ENCODE results near the gene IGHMBP2.

Gene IGHMBP2

GRCh38 chr11:68892576-68892975, 11.1 kb upstream of the IGHMBP2 start:
- no peaks in the 10 kb centered on the region for H3K9me2 ChIP-seq (replicated peaks; ENCODE audit: insufficient read depth, low read length)
- H4K20me1 ChIP-seq (ENCODE audit: low read depth, low read length): no peaks in the 10 kb centered on the region
- H2AFZ ChIP-seq (ENCODE audit: low read depth, low read length, severe bottlenecking): no peak overlapping the region
- no peak overlapping the region for H3K27ac ChIP-seq (ENCODE audit: low read depth, low read length)
- no peak overlapping the region for H3K9ac ChIP-seq (ENCODE audit: low read length)
- H3K9me3 ChIP-seq (ENCODE audit: insufficient read depth, low read length): no peaks in the 10 kb centered on the region
- H3F3A ChIP-seq (ENCODE audit: insufficient read depth): no peaks in the 10 kb centered on the region
- no peak for TF ChIP-seq EZH2phosphoT487 (conservative IDR thresholded peaks at IDR 0.05; ENCODE audit: low read length)
- TF ChIP-seq CTCF (IDR thresholded peaks at IDR 0.05; ENCODE audit: insufficient read depth, low read length, poor library complexity, severe bottlenecking): no peak
- no peaks in the 10 kb centered on the region; the same call in 1 of the 2 replicates for H3K36me3 ChIP-seq (ENCODE audit: low read length)
- H3K27me3 ChIP-seq (ENCODE audit: low read length): no peaks in the 10 kb centered on the region
- H3K4me2 ChIP-seq (ENCODE audit: low read depth, low read length, poor library complexity, severe bottlenecking): no peak overlapping the region
- H3K79me2 ChIP-seq (ENCODE audit: insufficient read depth, low read length): no peaks in the 10 kb centered on the region
- no peak overlapping the region for H3K4me3 ChIP-seq (ENCODE audit: insufficient read depth, low read length, poor library complexity, severe bottlenecking)

GRCh38 chr11:68893282-68893681, 10.4 kb upstream of the IGHMBP2 start:
- Histone ChIP-seq H3K9ac (ENCODE audit: low read length) (no peak overlapping the region), H3K79me2 (ENCODE audit: insufficient read depth, low read length) (no peaks in the 10 kb centered on the region), H3K27me3 (ENCODE audit: low read length) (no peaks in the 10 kb centered on the region), H4K20me1 (ENCODE audit: low read depth, low read length) (no peaks in the 10 kb centered on the region), H3K9me3 (ENCODE audit: insufficient read depth, low read length) (no peaks in the 10 kb centered on the region), H3K4me2 (ENCODE audit: low read depth, low read length, poor library complexity, severe bottlenecking) (no peak overlapping the region), H3K4me3 (ENCODE audit: insufficient read depth, low read length, poor library complexity, severe bottlenecking) (no peak overlapping the region), H3K27ac (ENCODE audit: low read depth, low read length) (no peak overlapping the region), H3K36me3 (ENCODE audit: low read length) (no peaks in the 10 kb centered on the region; the same call in 1 of the 2 replicates), H2AFZ (ENCODE audit: low read depth, low read length, severe bottlenecking) (no peak overlapping the region), H3K9me2 (replicated peaks; ENCODE audit: insufficient read depth, low read length) (no peaks in the 10 kb centered on the region), H3F3A (ENCODE audit: insufficient read depth) (no peaks in the 10 kb centered on the region)
- TF ChIP-seq EZH2phosphoT487 (conservative IDR thresholded peaks at IDR 0.05; ENCODE audit: low read length) (no peak), CTCF (IDR thresholded peaks at IDR 0.05; ENCODE audit: insufficient read depth, low read length, poor library complexity, severe bottlenecking) (no peak)

- H3K36me3 ChIP-seq (ENCODE audit: low read length): no peaks in the 10 kb centered on the region; the same call in 1 of the 2 replicates
Measured at GRCh38 chr11:68896171-68896959, 7.3 kb upstream of the IGHMBP2 start.

More at GRCh38 chr11:68896171-68896959, 7.3 kb upstream of the IGHMBP2 start:
- Histone ChIP-seq H3K4me3 (ENCODE audit: insufficient read depth, low read length, poor library complexity, severe bottlenecking) (no peak overlapping the region), H3K9ac (ENCODE audit: low read length) (no peak overlapping the region), H3K4me2 (ENCODE audit: low read depth, low read length, poor library complexity, severe bottlenecking) (no peak overlapping the region), H3K9me2 (replicated peaks; ENCODE audit: insufficient read depth, low read length) (no peaks in the 10 kb centered on the region), H3K27ac (ENCODE audit: low read depth, low read length) (no peak overlapping the region), H3K9me3 (ENCODE audit: insufficient read depth, low read length) (no peaks in the 10 kb centered on the region), H3K79me2 (ENCODE audit: insufficient read depth, low read length) (peaks cover 6% of the 10 kb centered on the region; the same call in 1 of the 2 replicates), H2AFZ (ENCODE audit: low read depth, low read length, severe bottlenecking) (no peak overlapping the region), H3K27me3 (ENCODE audit: low read length) (no peaks in the 10 kb centered on the region), H4K20me1 (ENCODE audit: low read depth, low read length) (no peaks in the 10 kb centered on the region), H3F3A (ENCODE audit: insufficient read depth) (no peaks in the 10 kb centered on the region)
- no peak for TF ChIP-seq EZH2phosphoT487 (conservative IDR thresholded peaks at IDR 0.05; ENCODE audit: low read length)
- no peak for TF ChIP-seq CTCF (IDR thresholded peaks at IDR 0.05; ENCODE audit: insufficient read depth, low read length, poor library complexity, severe bottlenecking)

Measured in SU-DHL-6 (cell line).